H1 (cell line): ENCODE results near the gene RHOB. TPM values are rescaled to one million over a fixed set of nuclear protein-coding genes. Genes with fewer than 3 reads are reported as not detected.

Source experiments
- CTCF ChIA-PET: fragments of 300-600 bp; sonication (Branson Sonifier 250); formaldehyde crosslinking; loops from one replicate; lab custom pipeline; 2021; ENCODE audit not compliant: partially characterized antibody; lab: Charles Lee
- POLR2A ChIA-PET: fragments of 300-600 bp; sonication (Branson Sonifier 250); formaldehyde crosslinking; loops from one replicate; lab custom pipeline; 2021; ENCODE audit warnings: inconsistent platforms; ENCODE audit not compliant: partially characterized antibody; lab: Charles Lee
- DNase-seq, 2 experiments: peaks; one replicate each; pipeline versions ENCODE4 v3.0.0 to v3.0.0-alpha.2; 2010 to 2022; ENCODE audit warnings: low spot score in 2 of 2, low read depth in 1 of 2, mixed read lengths in 1 of 2
- FAIRE-seq: peaks from 2 replicates; lab custom pipeline; 2011; peaks lifted over from hg19 to GRCh38; lab: Jason Lieb, UNC
- H2AFZ ChIP-seq: 2 replicates; pipeline ENCODE4 v1.8.1; 2012; ENCODE audit warnings: low read length, inconsistent platforms
- H2AK5ac ChIP-seq: 2 replicates; pipeline ENCODE4 v1.6.1; 2013; ENCODE audit warnings: low read depth, low read length
- H2BK120ac ChIP-seq: replicated peaks from 2 replicates; pipeline ENCODE3; 2013; ENCODE audit warnings: low read depth, low read length, inconsistent platforms
- H2BK12ac ChIP-seq: 2 replicates; pipeline ENCODE4 v1.6.1; 2013; ENCODE audit warnings: low read depth, low read length
- H2BK15ac ChIP-seq: 2 replicates; pipeline ENCODE4 v1.6.1; 2013; ENCODE audit warnings: low read length
- H2BK20ac ChIP-seq: 2 replicates; pipeline ENCODE4 v1.6.1; 2013; ENCODE audit warnings: low read length
- H2BK5ac ChIP-seq: 2 replicates; pipeline ENCODE4 v1.6.1; 2013; ENCODE audit warnings: low read depth, low read length
- H3K14ac ChIP-seq: 2 replicates; pipeline ENCODE4 v1.6.1; 2013; ENCODE audit warnings: inconsistent platforms; ENCODE audit not compliant: insufficient read length
- H3K18ac ChIP-seq: 2 replicates; pipeline ENCODE4 v1.6.1; 2013; ENCODE audit warnings: low read length; ENCODE audit errors: extremely low read depth
- H3K23ac ChIP-seq: 2 replicates; pipeline ENCODE4 v1.6.1; 2013; ENCODE audit warnings: inconsistent platforms; ENCODE audit not compliant: insufficient read length
- H3K23me2 ChIP-seq: 2 replicates; pipeline ENCODE4 v1.6.1; 2013; ENCODE audit warnings: low read depth, low read length
- H3K27ac ChIP-seq: 2 replicates; pipeline ENCODE4 v1.6.1; 2011; ENCODE audit warnings: low read depth, low read length, inconsistent platforms
- H3K27me3 ChIP-seq, 4 experiments: replicated peaks in 1 of 4; 1 replicate in 1 of 4; 2 replicates in 3 of 4; pipeline versions ENCODE4 v1.6.1 to v1.8.1; 2011 to 2013; ENCODE audit warnings: low read length in 3 of 4, mild to moderate bottlenecking in 3 of 4, inconsistent platforms in 2 of 4, mixed read lengths in 2 of 4, moderate library complexity in 1 of 4; ENCODE audit not compliant: control insufficient read depth in 3 of 4, insufficient read depth in 3 of 4; ENCODE audit errors: extremely low read depth in 1 of 4
- H3K36me3 ChIP-seq, 4 experiments: 2 replicates each; pipeline versions ENCODE4 v1.6.1 to v1.8.1; 2011 to 2013; ENCODE audit warnings: mild to moderate bottlenecking in 4 of 4, low read length in 3 of 4, moderate library complexity in 2 of 4, control low read depth in 1 of 4, inconsistent platforms in 1 of 4; ENCODE audit not compliant: insufficient read depth in 4 of 4, control insufficient read depth in 2 of 4
- H3K4ac ChIP-seq: replicated peaks from 2 replicates; pipeline ENCODE3; 2013; ENCODE audit warnings: low read length, low read depth, mixed read lengths, inconsistent platforms; ENCODE audit not compliant: insufficient read length
- H3K4me1 ChIP-seq, 4 experiments: replicated peaks in 1 of 4; 1 replicate in 1 of 4; 2 replicates in 3 of 4; pipeline versions ENCODE4 v1.6.1 to v1.8.1; 2011 to 2013; ENCODE audit warnings: low read length in 3 of 4, inconsistent platforms in 2 of 4, mixed read lengths in 1 of 4; ENCODE audit not compliant: insufficient read depth in 4 of 4, control insufficient read depth in 3 of 4
- H3K4me2 ChIP-seq, 2 experiments: 2 replicates each; pipeline versions ENCODE4 v1.6.1 to v1.8.1; 2011 to 2013; ENCODE audit warnings: low read depth in 2 of 2, low read length in 2 of 2, control low read depth in 1 of 2, inconsistent platforms in 1 of 2, mild to moderate bottlenecking in 1 of 2; ENCODE audit not compliant: insufficient read depth in 1 of 2
- H3K4me3 ChIP-seq, 4 experiments: fragments of 200-600, 300-600 bp in 1 of 4; sonication (generic), shearing (Covaris generic), sonication (Bioruptor Twin) in 1 of 4; 2 replicates each; pipeline versions ENCODE4 v1.5.1 to v1.8.1; 2011 to 2016; ENCODE audit warnings: low read length in 4 of 4, low read depth in 3 of 4, control low read depth in 2 of 4, inconsistent platforms in 2 of 4, mild to moderate bottlenecking in 2 of 4, mixed read lengths in 1 of 4, moderate library complexity in 1 of 4; ENCODE audit not compliant: insufficient read depth in 2 of 4; ENCODE audit errors: extremely low read depth in 1 of 4
- H3K56ac ChIP-seq: replicated peaks from 2 replicates; pipeline ENCODE3; 2013; ENCODE audit warnings: low read depth, mild to moderate bottlenecking, mixed read lengths, low read length, inconsistent platforms; ENCODE audit not compliant: insufficient read length
- H3K79me1 ChIP-seq: 2 replicates; pipeline ENCODE4 v1.6.1; 2013; ENCODE audit warnings: low read depth, low read length, control low read depth
- H3K79me2 ChIP-seq, 2 experiments: 2 replicates each; pipeline versions ENCODE4 v1.6.1 to v1.8.1; 2012 to 2013; ENCODE audit warnings: low read length in 2 of 2, mild to moderate bottlenecking in 2 of 2, inconsistent platforms in 1 of 2; ENCODE audit not compliant: insufficient read depth in 2 of 2, control insufficient read depth in 1 of 2
- H3K9ac ChIP-seq, 4 experiments: replicated peaks in 1 of 4; 1 replicate in 1 of 4; 2 replicates in 3 of 4; pipeline versions ENCODE4 v1.6.1 to v1.8.1; 2011 to 2013; ENCODE audit warnings: low read depth in 3 of 4, low read length in 3 of 4, control low read depth in 2 of 4, mild to moderate bottlenecking in 2 of 4, moderate library complexity in 2 of 4, inconsistent platforms in 1 of 4; ENCODE audit errors: extremely low read depth in 1 of 4
- H3K9me3 ChIP-seq, 2 experiments: 2 replicates each; pipeline versions ENCODE4 v1.6.1 to v1.8.1; 2012 to 2013; ENCODE audit warnings: mild to moderate bottlenecking in 2 of 2, moderate library complexity in 2 of 2, control low read depth in 1 of 2, inconsistent platforms in 1 of 2, low read depth in 1 of 2, low read length in 1 of 2, mixed read lengths in 1 of 2; ENCODE audit not compliant: insufficient read depth in 2 of 2
- H4K20me1 ChIP-seq, 2 experiments: replicated peaks in 1 of 2; 2 replicates each; pipeline versions ENCODE3 to v1.8.1; 2011 to 2013; ENCODE audit warnings: inconsistent platforms in 2 of 2, low read length in 2 of 2, mild to moderate bottlenecking in 1 of 2; ENCODE audit not compliant: insufficient read depth in 2 of 2, control insufficient read depth in 1 of 2
- H4K5ac ChIP-seq: 2 replicates; pipeline ENCODE4 v1.6.1; 2013; ENCODE audit warnings: low read length, low read depth, mixed read lengths, inconsistent platforms; ENCODE audit not compliant: insufficient read length
- H4K8ac ChIP-seq: 2 replicates; pipeline ENCODE4 v1.8.0; 2013; ENCODE audit warnings: mild to moderate bottlenecking, moderate library complexity, low read length, inconsistent platforms; ENCODE audit not compliant: insufficient read depth; ENCODE audit errors: extremely low read depth
- H4K91ac ChIP-seq: replicated peaks from 2 replicates; pipeline ENCODE3; 2013; ENCODE audit warnings: low read length, mixed read lengths, inconsistent platforms; ENCODE audit not compliant: insufficient read length
- WGBS, 2 experiments: shearing (Covaris generic) in 1 of 2; methylation state at CpG; one replicate each; pipeline versions ENCODE4 v1.1.6 to v1.1.7; 2013 to 2015; ENCODE audit warnings: low lambda C conversion rate in 2 of 2, mixed read lengths in 2 of 2, inconsistent platforms in 1 of 2, low coverage in 1 of 2, missing lambda C conversion rate in 1 of 2; ENCODE audit not compliant: insufficient replicate concordance in 2 of 2, insufficient coverage in 1 of 2, insufficient read length in 1 of 2; ENCODE audit errors: extremely low coverage in 1 of 2, missing lambda C conversion rate in 1 of 2; 5-methylcytosine and 5-hydroxymethylcytosine counted together
- polyA plus RNA-seq, 7 experiments: library from polyadenylated mRNA; depleted of rRNA in 3 of 7; stranded (reverse) in 5 of 7; unstranded in 2 of 7; fragments of >200 nt in 5 of 7; fragments of 200-250 nt in 2 of 7; gene quantifications; 1 replicate in 5 of 7; 2 replicates in 1 of 7; 4 replicates in 1 of 7; pipeline versions ENCODE4 v1.2.1 to v1.2.3, GENCODE V29; 2011 to 2013; ENCODE audit warnings: missing spikeins in 2 of 7, mixed read lengths in 2 of 7
- total RNA-seq: library from RNA; stranded (reverse); fragmentation: NEBNext Ultra II Directional; extraction: Animal tissue kit (Norgen Biotek cat#: 25700); gene quantifications from 2 replicates; pipeline ENCODE4 v1.2.1, GENCODE V29; 2021

The RHOB gene
- total and polyA plus RNA-seq, 2 of the 8 experiments (the other 6 are each of a cell fraction or from before 2014, with no cell fraction given) = 9.3 to 9.5 TPM

- WGBS, 2 experiments = 85% methylated on average over 6 of the region's 6 CpGs; no CpG with 5 or more reads in 1 of the 2 experiments
- POLR2A ChIA-PET = no interaction called here
Observed at GRCh38 chr2:20425371-20425881, 21.4 kb upstream of the RHOB start.

More at GRCh38 chr2:20425371-20425881, 21.4 kb upstream of the RHOB start:
- H3K27ac ChIP-seq = no peak overlapping the region
- no peaks in the 10 kb centered on the region for H3K23me2 ChIP-seq
- no peak overlapping the region for H3K14ac ChIP-seq
- H4K20me1 ChIP-seq = no peaks in the 10 kb centered on the region
- H3K9me3 ChIP-seq = no peaks in the 10 kb centered on the region
- no peak overlapping the region for H3K9ac ChIP-seq
- H2AFZ ChIP-seq = no peak overlapping the region
- no peak overlapping the region for H4K5ac ChIP-seq
- H3K23ac ChIP-seq = no peak overlapping the region
- no peaks in the 10 kb centered on the region for H3K79me1 ChIP-seq
- no peak overlapping the region for H2BK5ac ChIP-seq
- no peaks in the 10 kb centered on the region for H3K27me3 ChIP-seq
- H2BK120ac ChIP-seq = no peak overlapping the region
- no peaks in the 10 kb centered on the region for H3K79me2 ChIP-seq
- no peaks in the 10 kb centered on the region for H3K36me3 ChIP-seq
- CTCF ChIA-PET = interaction anchor here (0.6 to 25.0 kb wide), 9 partner anchors 11 to 245 kb away, joined by 3 to 404 read pairs (median 3); partner anchors contain the start of gene HS1BP3
- H2AK5ac ChIP-seq = no peak overlapping the region
- no peak overlapping the region for H2BK20ac ChIP-seq
- no peak for FAIRE-seq
- no peak overlapping the region for H2BK12ac ChIP-seq
- H3K4ac ChIP-seq = no peak overlapping the region
- no peaks in the 10 kb centered on the region; a peak in 1 of 7 replicates for H3K4me1 ChIP-seq
- no peak overlapping the region for H4K91ac ChIP-seq
- H3K18ac ChIP-seq = no peak overlapping the region
- H4K8ac ChIP-seq = no peak overlapping the region
- DNase-seq = no peak
- no peak overlapping the region for H2BK15ac ChIP-seq
- H3K56ac ChIP-seq = no peak overlapping the region
- no peak overlapping the region for H3K4me2 ChIP-seq
- H3K4me3 ChIP-seq = no peak overlapping the region
